Measurements from ENCODE around the gene PCDH15. TPM values are rescaled to one million over a fixed set of nuclear protein-coding genes. Genes with fewer than 3 reads are reported as not detected.

The PCDH15 gene
- total RNA-seq, 1 donor from 2014 or later: 26.3 TPM

- no peak overlapping the region for H3K27ac Mint-ChIP-seq
- H3K4me3 Mint-ChIP-seq: no peak overlapping the region
- H3K27me3 Mint-ChIP-seq (ENCODE audit: low read depth): no peaks in the 10 kb centered on the region
- no peak for TF ChIP-seq CTCF (IDR thresholded peaks at IDR 0.05; ENCODE audit: unreplicated experiment)
- DNase-seq (ENCODE audit: low spot score in 2 of 2, unreplicated experiment in 2 of 2): no peak
- H3K4me1 Mint-ChIP-seq: no peaks in the 10 kb centered on the region
- H3K9me3 Mint-ChIP-seq: peaks cover 8% of the 10 kb centered on the region
- H3K36me3 Mint-ChIP-seq: no peaks in the 10 kb centered on the region
Measured at GRCh38 chr10:54708591-54708990, 92.4 kb downstream of the PCDH15 start.

- no peaks in the 10 kb centered on the region for H3K4me1 Mint-ChIP-seq
- peaks cover 14% of the 10 kb centered on the region for H3K9me3 Mint-ChIP-seq
- no peaks in the 10 kb centered on the region for H3K27me3 Mint-ChIP-seq (ENCODE audit: low read depth)
- H3K4me3 Mint-ChIP-seq: no peak overlapping the region
- no peak for DNase-seq (ENCODE audit: low spot score in 2 of 2, unreplicated experiment in 2 of 2)
- H3K27ac Mint-ChIP-seq: no peak overlapping the region
- peaks cover under 1% of the 10 kb centered on the region for H3K36me3 Mint-ChIP-seq
- TF ChIP-seq CTCF (IDR thresholded peaks at IDR 0.05; ENCODE audit: unreplicated experiment): no peak
Measured at GRCh38 chr10:54708021-54708420, 93.0 kb downstream of the PCDH15 start.

GRCh38 chr10:54702583-54703485, 98.2 kb downstream of the PCDH15 start:
- Mint-ChIP-seq H3K36me3 (peaks cover 6% of the 10 kb centered on the region), H3K4me1 (no peaks in the 10 kb centered on the region), H3K9me3 (peaks cover 41% of the 10 kb centered on the region), H3K27me3 (ENCODE audit: low read depth) (no peaks in the 10 kb centered on the region), H3K27ac (no peak overlapping the region), H3K4me3 (no peak overlapping the region)
- no peak for TF ChIP-seq CTCF (IDR thresholded peaks at IDR 0.05; ENCODE audit: unreplicated experiment)
- DNase-seq (ENCODE audit: low spot score in 2 of 2, unreplicated experiment in 2 of 2): no peak

GRCh38 chr10:54691331-54691730, 109.7 kb downstream of the PCDH15 start:
- Mint-ChIP-seq H3K4me3 (no peak overlapping the region), H3K27me3 (ENCODE audit: low read depth) (no peaks in the 10 kb centered on the region), H3K27ac (no peak overlapping the region), H3K9me3 (peaks cover 18% of the 10 kb centered on the region), H3K36me3 (no peaks in the 10 kb centered on the region), H3K4me1 (peaks cover 2% of the 10 kb centered on the region)
- TF ChIP-seq CTCF (IDR thresholded peaks at IDR 0.05; ENCODE audit: unreplicated experiment): no peak
- DNase-seq (ENCODE audit: low spot score in 2 of 2, unreplicated experiment in 2 of 2): no peak

GRCh38 chr10:54682554-54682953, 118.5 kb downstream of the PCDH15 start:
- TF ChIP-seq CTCF (IDR thresholded peaks at IDR 0.05; ENCODE audit: unreplicated experiment): no peak
- H3K36me3 Mint-ChIP-seq: peaks cover 3% of the 10 kb centered on the region
- no peak overlapping the region for H3K4me3 Mint-ChIP-seq
- H3K4me1 Mint-ChIP-seq: peaks cover 6% of the 10 kb centered on the region
- no peak overlapping the region for H3K27ac Mint-ChIP-seq
- DNase-seq (ENCODE audit: low spot score in 2 of 2, unreplicated experiment in 2 of 2): no peak
- peaks cover 14% of the 10 kb centered on the region for H3K9me3 Mint-ChIP-seq
- no peaks in the 10 kb centered on the region for H3K27me3 Mint-ChIP-seq (ENCODE audit: low read depth)
